Umbilical cord (tissue), 2 donors: ENCODE results near the gene EPB42. TPM values are rescaled to one million over a fixed set of nuclear protein-coding genes. Genes with fewer than 3 reads are reported as not detected.

ENCODE experiments used
- DNase-seq: peaks from one replicate; pipeline ENCODE4 v3.0.0-alpha.2; 2015; ENCODE audit warnings: low spot score
- total RNA-seq: library from RNA; depleted of rRNA; stranded (reverse); fragments of >200 nt; gene quantifications from one replicate; pipeline ENCODE4 v1.2.3, GENCODE V29; 2014; ENCODE audit warnings: low replicate concordance; ENCODE audit not compliant: insufficient read depth

Gene EPB42
- 7.0 TPM for total RNA-seq

GRCh38 chr15:43220991-43221403, at the start of gene EPB42:
TSS of gene EPB42 (minus strand) at chr15:43221018. CDS start at chr15:43220825, 193 bp downstream.
- DNase-seq = no peak

- no peak for DNase-seq
Measured at GRCh38 chr15:43270113-43270665, 49.4 kb upstream of the EPB42 start.

GRCh38 chr15:43268111-43269105, 47.6 kb upstream of the EPB42 start:
- DNase-seq = no peak

- no peak for DNase-seq
Measured at GRCh38 chr15:43267439-43267838, 46.6 kb upstream of the EPB42 start.

GRCh38 chr15:43266834-43267233, 46.0 kb upstream of the EPB42 start, which contains the start of gene TGM5:
TSS of gene TGM5 (minus strand) at chr15:43266928. CDS start at chr15:43266849, 79 bp downstream.
- no peak for DNase-seq

GRCh38 chr15:43266386-43266785, 45.6 kb upstream of the EPB42 start:
- no peak for DNase-seq

GRCh38 chr15:43260011-43260615, 39.3 kb upstream of the EPB42 start:
- DNase-seq = no peak

GRCh38 chr15:43258781-43259180, 38.0 kb upstream of the EPB42 start:
- DNase-seq = no peak

GRCh38 chr15:43256341-43256740, 35.5 kb upstream of the EPB42 start:
- no peak for DNase-seq

- DNase-seq = no peak
Measured at GRCh38 chr15:43255376-43255775, 34.6 kb upstream of the EPB42 start.

- DNase-seq = no peak
Measured at GRCh38 chr15:43253431-43254403, 32.9 kb upstream of the EPB42 start.

GRCh38 chr15:43251871-43252250, 31.0 kb upstream of the EPB42 start:
- no peak for DNase-seq

- no peak for DNase-seq
Measured at GRCh38 chr15:43251185-43251870, 30.5 kb upstream of the EPB42 start.

GRCh38 chr15:43250785-43251184, 30.0 kb upstream of the EPB42 start:
- DNase-seq = no peak

- DNase-seq = no peak
Measured at GRCh38 chr15:43249699-43250203, 28.9 kb upstream of the EPB42 start.

GRCh38 chr15:43249236-43249635, 28.4 kb upstream of the EPB42 start:
- DNase-seq = no peak

- DNase-seq = no peak
Measured at GRCh38 chr15:43246261-43246774, 25.5 kb upstream of the EPB42 start.

- DNase-seq = peak; percentile 3
Measured at GRCh38 chr15:43244092-43244491, 23.3 kb upstream of the EPB42 start.

- no peak for DNase-seq
Measured at GRCh38 chr15:43243020-43243645, 22.3 kb upstream of the EPB42 start.

- DNase-seq = no peak
Measured at GRCh38 chr15:43242616-43243015, 21.8 kb upstream of the EPB42 start.
